Activated naive CD4-positive, alpha-beta T cell treated with anti-CD3 and anti-CD28 coated beads, Interleukin-2, amount 50 U/mL, for 72 hours (primary cell): ENCODE data around the gene P2RX4. TPM values are rescaled to one million over a fixed set of nuclear protein-coding genes. Genes with fewer than 3 reads are reported as not detected.
A peak's percentile ranks its signal among the peaks of the same experiment; 100 is the strongest.
"Not testable (repeated sequence)": the region's sequence is repeated elsewhere in the genome, so short reads cannot be mapped to it uniquely, and the experiment has no call there.

Experiments used
- ATAC-seq, 2 donors: fragments of 150-1000 bp; cut with Tn5 transposase; 2 replicates each; pipeline ENCODE4 v1.10.0; 2021; ENCODE audit warnings: mild to moderate bottlenecking in 2 of 2, moderate library complexity in 2 of 2
- DNase-seq, 2 donors: peaks; one replicate each; pipeline ENCODE4 v3.0.0; 2021 to 2022; ENCODE audit warnings: low spot score in 2 of 2
- H3K27ac Mint-ChIP-seq, 2 donors: one replicate each; pipeline ENCODE4 v1.8.0; 2022; ENCODE audit warnings: mild to moderate bottlenecking in 2 of 2, mixed read lengths in 2 of 2
- H3K36me3 Mint-ChIP-seq, 2 donors: one replicate each; pipeline ENCODE4 v1.8.0; 2022; ENCODE audit warnings: mixed read lengths in 2 of 2
- H3K9me3 Mint-ChIP-seq, 2 donors: one replicate each; pipeline ENCODE4 v1.8.0; 2022; ENCODE audit warnings: mixed read lengths in 2 of 2
- total RNA-seq, 2 donors: library from RNA; stranded (reverse); gene quantifications; one replicate each; pipeline ENCODE4 v1.2.3, GENCODE V29; 2022

Gene P2RX4
- total RNA-seq, 2 donors from 2014 or later: 15.5 to 17.9 TPM

DNA sequence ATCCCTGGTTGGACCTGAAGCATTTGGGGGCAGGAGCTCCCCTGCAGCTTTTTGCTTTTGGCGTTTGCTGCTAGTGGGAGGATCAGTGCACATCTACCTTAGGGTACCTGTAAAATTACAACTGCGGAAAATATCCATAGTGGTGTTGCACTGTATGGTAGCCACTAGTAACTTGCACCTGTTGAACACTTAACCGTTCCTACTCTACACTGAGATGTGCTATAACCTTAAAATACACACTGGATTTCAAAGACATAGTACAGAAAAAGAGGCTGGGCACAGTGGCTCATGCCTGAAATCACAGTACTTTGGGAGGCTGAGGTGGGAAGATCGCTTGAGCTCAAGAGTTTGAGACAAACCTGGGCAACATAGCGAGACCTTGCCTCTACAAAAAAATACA is 2.9 kb downstream of the P2RX4 start:
- H3K36me3 Mint-ChIP-seq: peaks cover 0 to 11% of the 10 kb centered on the region in 2 donors
- no peak for DNase-seq
- no peak overlapping the region for H3K27ac Mint-ChIP-seq
- no peak for ATAC-seq
- no peaks in the 10 kb centered on the region for H3K9me3 Mint-ChIP-seq

DNA sequence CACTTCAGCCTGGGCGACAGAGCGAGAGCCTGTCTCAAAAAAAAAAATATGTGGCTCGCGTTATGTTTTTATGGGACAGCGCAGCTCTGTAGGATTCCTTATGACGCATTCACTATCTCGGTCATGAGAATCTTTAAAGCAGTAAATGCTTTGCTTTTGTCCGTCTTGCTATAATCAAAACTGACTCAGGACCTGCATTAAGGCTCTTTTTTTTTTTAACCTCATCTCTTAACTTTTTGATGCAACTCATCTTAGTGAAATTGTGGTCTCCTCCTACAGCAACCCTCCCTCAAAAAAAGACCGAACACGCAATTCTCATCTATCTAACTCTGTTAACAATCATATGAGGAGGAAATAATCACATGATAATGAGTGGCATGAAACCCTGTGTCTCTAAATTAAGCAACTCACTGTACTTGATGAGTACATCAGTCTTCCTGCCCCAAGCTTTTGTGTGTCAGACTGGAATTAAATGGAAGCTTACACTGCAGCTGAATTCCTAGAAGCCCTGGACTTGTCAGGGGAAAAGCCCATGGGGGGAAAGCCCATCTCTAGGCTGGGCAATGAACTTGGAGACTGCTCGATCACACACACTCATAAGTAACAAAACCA is 4.3 kb downstream of the P2RX4 start:
- ATAC-seq: peak; percentile 39 to 42
- Mint-ChIP-seq H3K9me3 (no peaks in the 10 kb centered on the region), H3K27ac (peak overlapping the region; percentile 12 to 83), H3K36me3 (peaks cover 0 to 17% of the 10 kb centered on the region in 2 donors)
- no peak for DNase-seq

DNA sequence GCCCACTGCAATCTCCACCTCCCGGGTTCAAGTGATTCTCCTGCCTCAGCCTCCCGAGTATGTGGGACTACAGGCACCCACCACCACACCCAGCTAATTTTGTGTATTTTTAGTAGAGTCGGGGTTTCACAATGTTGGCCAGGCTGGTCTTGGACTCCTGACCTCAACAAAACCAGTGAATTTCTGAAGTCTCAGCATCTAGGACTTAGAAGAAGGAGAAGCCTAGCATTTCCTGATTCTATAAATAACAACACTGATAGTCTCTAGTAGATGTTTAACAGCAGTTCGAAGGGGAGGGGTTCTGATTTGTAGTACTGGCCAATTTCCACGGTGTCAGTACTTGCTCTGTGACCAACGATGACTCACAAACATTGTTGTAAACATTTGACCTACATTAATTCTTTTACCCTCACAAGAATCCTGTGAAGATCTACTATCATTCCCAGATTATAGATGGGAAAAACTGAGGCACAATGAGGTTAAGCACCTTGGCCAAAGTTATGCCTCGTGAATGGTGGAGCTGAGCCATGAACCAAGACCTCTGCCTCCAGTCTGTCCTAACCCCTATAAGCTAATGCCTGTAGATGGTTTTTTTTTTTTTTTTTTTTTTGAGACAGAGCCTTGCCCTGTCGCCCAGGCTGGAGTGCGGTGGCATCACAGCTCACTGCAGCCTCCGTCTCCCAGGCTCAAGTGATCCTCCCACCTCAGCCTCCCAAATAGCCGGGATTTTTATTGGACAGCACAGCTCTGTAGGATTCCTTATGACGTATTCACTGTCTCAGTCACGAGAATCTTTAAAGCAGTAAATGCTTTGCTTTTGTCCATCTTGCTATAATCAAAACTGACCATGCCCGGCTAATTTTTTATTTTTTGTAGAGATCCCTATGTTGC is 5.2 kb downstream of the P2RX4 start:
- peak overlapping the region; percentile 12 to 83 for H3K27ac Mint-ChIP-seq
- ATAC-seq (no peak), DNase-seq (no peak)
- H3K36me3 Mint-ChIP-seq: peaks cover 0 to 17% of the 10 kb centered on the region in 2 donors
- H3K9me3 Mint-ChIP-seq: no peaks in the 10 kb centered on the region

DNA sequence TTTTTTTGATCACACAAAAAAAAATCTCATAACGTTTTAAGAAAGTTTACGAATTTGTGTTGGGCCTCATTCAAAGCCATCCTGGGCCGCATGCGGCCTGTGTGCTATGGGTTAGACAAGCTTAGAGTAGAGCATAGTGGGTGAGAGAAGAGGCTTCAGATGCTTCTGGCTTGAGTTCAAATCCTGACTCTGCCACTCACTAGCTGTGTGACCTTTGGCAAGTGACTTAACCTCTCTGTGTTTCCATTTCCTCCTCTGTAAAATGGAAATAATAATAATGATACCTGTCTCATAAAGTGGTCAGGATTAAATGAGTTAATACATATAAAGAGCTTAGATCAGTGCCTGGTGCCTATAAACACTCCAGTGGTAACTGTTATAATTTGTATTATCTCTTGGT is 6.2 kb downstream of the P2RX4 start:
- Mint-ChIP-seq H3K27ac (peak overlapping the region in 1 of 2 donors; percentile 83), H3K9me3 (no peaks in the 10 kb centered on the region), H3K36me3 (peaks cover 0 to 11% of the 10 kb centered on the region in 2 donors)
- ATAC-seq (peak in 1 of 2 donors; percentile 2), DNase-seq (no peak)

DNA sequence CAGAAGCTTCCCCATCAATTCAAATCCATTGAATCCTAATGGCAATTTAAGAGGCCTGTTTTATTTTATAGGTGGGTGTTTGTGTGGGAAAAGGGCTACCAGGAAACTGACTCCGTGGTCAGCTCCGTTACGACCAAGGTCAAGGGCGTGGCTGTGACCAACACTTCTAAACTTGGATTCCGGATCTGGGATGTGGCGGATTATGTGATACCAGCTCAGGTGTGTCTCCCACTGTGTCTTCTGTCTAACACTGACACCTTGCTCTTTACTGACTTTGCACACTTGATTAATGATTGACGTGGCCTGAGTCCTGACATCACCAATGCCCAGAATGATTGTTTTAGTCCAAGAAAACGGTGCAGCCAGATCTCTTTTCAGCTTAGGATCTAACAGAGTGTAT is 7.1 kb downstream of the P2RX4 start:
- no peak for DNase-seq
- Mint-ChIP-seq H3K36me3 (peaks cover 0 to 14% of the 10 kb centered on the region in 2 donors), H3K9me3 (no peaks in the 10 kb centered on the region), H3K27ac (peak overlapping the region in 1 of 2 donors; percentile 19)
- ATAC-seq: no peak

DNA sequence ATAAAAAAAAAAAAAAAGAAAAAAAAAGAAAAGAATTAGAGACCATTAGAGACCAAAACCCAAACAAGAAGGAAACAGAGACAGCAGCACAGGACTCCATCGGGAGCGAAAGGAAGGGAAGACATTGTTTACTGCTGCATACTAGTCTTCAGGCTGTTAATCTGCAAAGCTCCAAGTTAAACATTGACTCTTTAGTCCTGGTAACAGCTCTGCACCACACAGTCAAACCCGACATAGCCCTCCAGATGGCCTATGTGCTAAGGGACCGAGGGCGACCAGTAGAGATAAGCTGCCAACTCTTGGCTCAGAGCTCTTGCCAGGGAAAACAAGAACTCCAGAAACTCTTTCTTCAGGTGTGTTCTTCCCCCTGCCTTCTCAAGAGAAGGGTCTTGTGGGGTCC is 7.8 kb downstream of the P2RX4 start:
- Mint-ChIP-seq H3K27ac (peak overlapping the region in 1 of 2 donors; percentile 65), H3K9me3 (no peaks in the 10 kb centered on the region), H3K36me3 (peaks cover 3 to 16% of the 10 kb centered on the region in 2 donors)
- DNase-seq (no peak), ATAC-seq (no peak)

DNA sequence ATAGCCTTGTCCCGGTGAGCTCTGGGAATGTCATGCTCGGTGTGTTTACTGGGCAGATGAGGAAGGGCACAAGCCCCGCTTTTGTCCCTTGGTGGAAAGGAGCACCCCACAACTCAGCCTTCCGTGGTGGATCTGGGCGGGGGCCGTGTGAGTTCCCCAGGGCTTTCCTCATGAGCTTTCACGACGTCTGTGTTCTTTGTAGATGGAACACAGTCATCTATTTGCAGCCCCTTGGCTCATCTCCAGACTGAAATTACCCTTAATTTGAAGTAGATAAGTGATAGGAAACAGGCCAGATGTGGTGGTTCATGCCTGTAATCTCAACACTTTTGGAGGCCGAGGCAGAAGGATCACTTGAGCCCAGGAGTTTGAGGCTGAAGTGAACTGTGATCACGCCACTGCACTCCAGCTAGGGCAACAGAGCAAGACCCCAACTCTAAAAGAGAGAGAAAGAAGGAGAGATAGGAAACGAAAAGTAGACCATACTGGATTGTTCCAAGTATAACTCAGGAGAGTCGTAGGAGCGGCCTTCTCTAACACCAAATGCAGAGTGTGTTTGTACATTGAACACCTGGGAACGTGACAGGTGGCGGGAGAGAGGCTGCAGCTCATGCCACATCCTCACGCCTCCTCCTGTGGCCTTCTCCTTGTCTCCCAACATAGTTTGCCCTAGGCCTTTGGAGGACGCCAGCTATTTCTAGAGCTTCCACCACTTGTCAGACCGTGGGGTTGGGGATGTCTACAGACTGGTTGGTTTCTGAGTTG is 8.8 kb downstream of the P2RX4 start:
- ATAC-seq: no peak

DNA sequence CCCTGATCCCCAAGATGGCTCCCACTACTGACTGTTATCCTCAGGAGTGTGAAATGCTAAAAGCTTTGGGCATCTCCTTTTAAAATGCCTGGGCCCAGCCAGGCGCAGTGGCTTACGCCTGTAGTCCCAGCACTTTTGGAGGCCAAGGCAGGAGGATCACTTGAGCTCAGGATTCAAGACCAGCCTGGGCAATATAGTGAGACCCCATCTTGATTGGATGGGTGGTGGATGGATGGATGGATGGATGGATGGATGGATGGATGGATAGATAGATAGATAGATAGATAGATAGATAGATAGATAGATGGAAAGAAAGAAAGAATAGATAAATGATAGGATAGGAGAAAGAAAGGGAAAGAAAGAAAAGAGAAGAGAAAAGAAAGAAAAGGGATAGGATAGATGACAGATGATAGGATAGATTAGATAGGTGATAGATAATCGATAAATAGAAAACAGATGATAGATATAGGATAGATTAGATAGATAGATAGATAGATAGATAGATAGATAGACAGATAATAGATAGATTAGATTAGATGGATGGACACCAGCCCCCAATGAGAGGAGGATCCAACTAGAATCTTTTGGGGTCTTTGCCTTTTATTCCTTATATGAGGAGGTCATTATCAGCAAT is 9.5 kb downstream of the P2RX4 start:
- no peak for DNase-seq
- no peak for ATAC-seq
- no peaks in the 10 kb centered on the region for H3K9me3 Mint-ChIP-seq
- H3K36me3 Mint-ChIP-seq: peaks cover 5 to 16% of the 10 kb centered on the region in 2 donors
- peak overlapping the region in 1 of 2 donors; percentile 42 for H3K27ac Mint-ChIP-seq

More for the DNA sequence above, 8.8 kb downstream of the P2RX4 start:
- Mint-ChIP-seq H3K36me3 (peaks cover 5 to 16% of the 10 kb centered on the region in 2 donors), H3K27ac (peak overlapping the region in 1 of 2 donors; percentile 65), H3K9me3 (no peaks in the 10 kb centered on the region)
- no peak for DNase-seq

DNA sequence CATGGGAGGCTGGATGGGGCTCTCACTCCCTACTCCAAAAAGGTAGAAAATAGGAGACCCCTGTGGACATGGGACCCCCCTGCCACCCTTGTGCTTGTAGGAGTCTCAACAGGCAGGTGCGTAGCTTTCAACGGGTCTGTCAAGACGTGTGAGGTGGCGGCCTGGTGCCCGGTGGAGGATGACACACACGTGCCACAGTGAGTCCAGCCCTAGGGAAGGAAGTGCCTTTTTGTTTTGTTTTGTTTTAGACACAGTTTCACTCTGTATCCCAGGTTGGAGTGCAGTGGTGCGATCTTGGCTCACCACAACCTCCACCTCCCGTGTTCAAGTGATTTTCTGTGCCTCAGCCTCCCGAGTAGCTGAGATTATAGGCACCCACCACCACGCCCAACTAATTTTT is 12.9 kb downstream of the P2RX4 start:
- DNase-seq (no peak), ATAC-seq (peak in 1 of 2 donors; percentile 57)
- no peaks in the 10 kb centered on the region for H3K9me3 Mint-ChIP-seq
- H3K27ac Mint-ChIP-seq: peak overlapping the region in 1 of 2 donors; percentile 47
- peaks cover 5 to 12% of the 10 kb centered on the region in 2 donors for H3K36me3 Mint-ChIP-seq

DNA sequence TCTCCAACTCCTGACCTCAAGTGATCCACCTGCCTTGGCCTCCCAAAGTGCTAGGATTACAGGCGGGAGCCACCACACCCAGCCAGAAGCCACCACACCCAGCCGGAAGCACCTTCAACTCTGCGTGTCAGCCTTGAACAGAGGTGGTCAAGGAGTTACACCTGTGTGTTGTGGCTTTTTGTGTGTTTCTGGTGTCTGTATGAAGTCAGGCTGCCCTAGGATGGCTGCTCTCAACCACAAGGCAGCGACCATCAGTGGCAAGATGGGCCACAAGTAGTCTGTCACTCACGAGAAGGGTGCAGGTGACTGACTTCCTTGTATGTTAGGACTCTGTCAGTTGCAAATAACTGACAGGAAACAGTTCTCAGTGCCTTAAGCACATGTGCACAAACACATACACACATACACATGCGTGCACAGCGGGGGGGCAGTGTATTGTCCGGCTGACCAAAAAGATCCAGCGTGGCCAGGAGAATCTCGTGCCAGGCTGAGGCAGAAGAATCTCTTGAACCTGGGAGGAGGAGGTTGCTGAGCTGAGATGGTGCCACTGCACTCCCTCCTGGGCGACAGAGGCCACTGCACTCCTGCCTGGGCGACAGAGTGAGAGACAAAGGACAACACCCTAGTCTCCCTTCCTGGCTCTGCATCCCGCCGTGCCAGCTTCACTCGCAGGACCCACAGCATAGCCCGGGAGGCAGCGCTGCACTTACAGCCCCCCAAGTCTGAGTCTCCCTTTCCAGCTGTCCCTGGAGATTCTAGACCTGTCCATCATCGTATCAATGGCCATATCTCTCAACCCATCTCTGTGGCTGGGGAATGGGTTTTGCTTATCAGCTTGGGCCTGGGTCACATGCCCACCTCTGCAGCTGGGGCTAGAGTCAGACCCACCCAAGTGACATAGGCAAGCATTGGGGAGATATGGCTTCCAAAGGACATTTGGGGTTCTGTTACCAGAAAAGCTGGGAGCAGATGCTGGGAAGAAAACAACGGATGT is 13.7 kb downstream of the P2RX4 start:
- peaks cover 5 to 10% of the 10 kb centered on the region in 2 donors for H3K36me3 Mint-ChIP-seq
- H3K9me3 Mint-ChIP-seq: no peaks in the 10 kb centered on the region
- DNase-seq (no peak), ATAC-seq (peak; percentile 77 to 82)
- peak overlapping the region; percentile 29 to 47 for H3K27ac Mint-ChIP-seq

DNA sequence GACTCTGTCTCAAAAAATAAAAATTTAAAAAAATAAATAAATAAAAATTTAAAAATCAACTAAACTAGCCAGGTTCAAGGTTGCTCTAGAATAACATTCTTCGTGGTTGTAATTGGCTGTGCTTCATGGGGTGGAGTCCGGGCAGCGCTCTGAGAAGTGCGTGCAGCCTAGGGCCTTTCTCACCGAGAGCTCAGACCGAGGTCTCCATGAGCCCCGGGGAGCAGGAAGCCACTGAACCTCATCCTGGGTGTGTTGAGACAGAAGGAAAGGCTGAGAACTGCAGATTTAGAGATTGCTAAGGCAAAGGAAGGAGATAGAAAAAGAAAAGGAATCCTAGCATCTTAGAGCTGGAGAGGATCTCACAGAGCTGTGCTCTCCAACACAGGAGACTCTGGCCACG is 14.7 kb downstream of the P2RX4 start:
- ATAC-seq: peak; percentile 29 to 60
- Mint-ChIP-seq H3K27ac (peak overlapping the region; percentile 47 to 65), H3K9me3 (no peaks in the 10 kb centered on the region), H3K36me3 (peaks cover 5 to 6% of the 10 kb centered on the region in 2 donors)
- no peak for DNase-seq

DNA sequence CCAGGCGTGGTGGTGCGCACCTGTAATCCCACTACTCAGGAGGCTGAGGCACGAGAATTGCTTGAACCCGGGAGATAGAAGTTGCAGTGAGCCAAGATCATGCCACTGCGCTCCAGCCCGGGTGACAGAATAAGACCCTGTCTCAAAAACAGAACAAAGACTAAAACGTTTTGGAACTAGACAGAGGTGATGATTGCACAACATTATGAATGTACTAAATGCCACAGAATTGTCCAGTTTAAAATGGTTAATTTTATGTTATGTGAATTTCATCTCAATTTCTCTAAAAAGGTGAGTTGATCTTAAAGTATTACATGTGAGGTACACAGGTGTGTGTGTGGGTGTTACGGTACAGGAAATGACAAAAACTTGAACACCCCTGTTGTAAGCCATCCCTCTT is 16.5 kb downstream of the P2RX4 start:
- DNase-seq (no peak), ATAC-seq (no peak)
- H3K9me3 Mint-ChIP-seq: no peaks in the 10 kb centered on the region
- H3K36me3 Mint-ChIP-seq: peaks cover 5 to 6% of the 10 kb centered on the region in 2 donors
- H3K27ac Mint-ChIP-seq: peak overlapping the region in 1 of 2 donors; percentile 67

DNA sequence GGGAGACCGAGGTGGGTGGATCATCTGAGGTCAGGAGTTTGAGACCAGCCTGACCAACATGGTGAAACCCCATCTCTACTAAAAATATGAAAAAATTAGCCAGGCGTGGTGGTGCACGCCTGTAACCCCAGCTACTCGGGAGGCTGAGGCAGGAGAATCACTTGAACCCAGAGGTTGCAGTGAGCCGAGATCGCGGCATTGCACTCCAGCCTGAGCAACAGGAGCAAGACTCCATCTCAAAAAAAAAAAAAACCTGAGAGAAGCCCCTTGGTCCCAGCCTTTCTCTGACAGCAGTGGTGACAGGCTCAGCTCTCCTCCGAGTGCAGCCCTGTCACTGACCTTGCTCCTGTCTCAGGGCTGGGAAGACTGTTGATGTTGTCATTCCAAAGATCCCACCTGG is 16.9 kb downstream of the P2RX4 start:
- H3K27ac Mint-ChIP-seq, ATAC-seq, H3K9me3 Mint-ChIP-seq, DNase-seq, H3K36me3 Mint-ChIP-seq: not testable (repeated sequence)

DNA sequence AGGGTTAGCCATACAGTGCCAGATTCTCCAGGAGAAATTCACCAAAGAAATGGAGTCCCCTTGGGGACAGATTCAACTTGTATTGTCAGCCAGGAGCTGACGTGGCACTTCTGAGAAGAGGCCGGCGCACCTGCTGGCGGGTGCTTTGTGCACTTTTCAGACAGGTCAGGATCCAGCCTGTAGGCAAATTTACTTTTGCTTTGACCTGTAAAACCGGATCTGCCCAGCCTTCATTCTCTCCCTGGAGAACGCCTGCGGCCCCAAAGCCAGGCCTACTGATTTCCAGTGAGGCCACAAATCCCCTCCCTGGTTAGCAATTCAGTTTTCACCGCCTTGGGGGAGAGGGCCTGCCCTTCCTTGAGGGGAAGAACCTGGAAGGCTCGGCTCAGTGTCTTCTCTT is 17.4 kb downstream of the P2RX4 start:
- H3K36me3 Mint-ChIP-seq: peaks cover 0 to 5% of the 10 kb centered on the region in 2 donors
- no peaks in the 10 kb centered on the region for H3K9me3 Mint-ChIP-seq
- no peak for DNase-seq
- H3K27ac Mint-ChIP-seq: no peak overlapping the region
- no peak for ATAC-seq

DNA sequence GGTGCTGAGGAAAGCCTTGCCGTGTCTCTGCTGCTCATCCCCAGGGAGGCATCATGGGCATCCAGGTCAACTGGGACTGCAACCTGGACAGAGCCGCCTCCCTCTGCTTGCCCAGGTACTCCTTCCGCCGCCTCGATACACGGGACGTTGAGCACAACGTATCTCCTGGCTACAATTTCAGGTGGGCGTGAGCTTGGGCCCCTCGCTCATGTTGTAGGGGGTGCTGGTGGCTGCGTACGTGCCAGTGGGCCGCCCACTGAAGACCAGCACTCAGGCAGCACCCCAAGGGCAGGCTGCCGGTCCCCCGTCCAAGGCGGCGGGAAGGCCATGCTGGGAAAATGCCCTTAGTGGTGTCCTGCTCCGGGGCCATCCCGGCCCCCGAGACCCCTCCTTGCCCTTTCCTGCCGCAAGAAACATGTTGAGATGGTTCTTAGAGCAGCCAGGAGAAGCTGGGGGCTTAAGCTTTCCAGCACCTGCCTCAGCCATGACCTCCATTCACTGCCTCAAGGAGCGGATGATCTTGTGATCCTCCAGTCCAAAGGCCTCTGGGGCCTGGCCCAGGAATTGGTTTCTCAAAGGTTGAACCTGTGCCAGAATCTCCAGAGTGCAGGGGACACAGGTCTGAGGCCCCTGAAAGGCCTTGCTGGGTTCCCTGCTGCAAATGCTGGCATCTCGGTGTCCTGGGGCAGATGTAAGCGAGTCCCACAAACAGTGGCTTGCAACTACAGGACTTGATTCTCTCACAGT is 19.2 kb downstream of the P2RX4 start:
- no peak for DNase-seq
- Mint-ChIP-seq H3K9me3 (no peaks in the 10 kb centered on the region), H3K27ac (no peak overlapping the region), H3K36me3 (no peaks in the 10 kb centered on the region)
- ATAC-seq: no peak
